ENCODE results near the gene DHCR24. TPM values are rescaled to one million over a fixed set of nuclear protein-coding genes. Genes with fewer than 3 reads are reported as not detected.

DHCR24 gene
- total RNA-seq, 1 experiment from 2014 or later, result 65.8 TPM

DNA sequence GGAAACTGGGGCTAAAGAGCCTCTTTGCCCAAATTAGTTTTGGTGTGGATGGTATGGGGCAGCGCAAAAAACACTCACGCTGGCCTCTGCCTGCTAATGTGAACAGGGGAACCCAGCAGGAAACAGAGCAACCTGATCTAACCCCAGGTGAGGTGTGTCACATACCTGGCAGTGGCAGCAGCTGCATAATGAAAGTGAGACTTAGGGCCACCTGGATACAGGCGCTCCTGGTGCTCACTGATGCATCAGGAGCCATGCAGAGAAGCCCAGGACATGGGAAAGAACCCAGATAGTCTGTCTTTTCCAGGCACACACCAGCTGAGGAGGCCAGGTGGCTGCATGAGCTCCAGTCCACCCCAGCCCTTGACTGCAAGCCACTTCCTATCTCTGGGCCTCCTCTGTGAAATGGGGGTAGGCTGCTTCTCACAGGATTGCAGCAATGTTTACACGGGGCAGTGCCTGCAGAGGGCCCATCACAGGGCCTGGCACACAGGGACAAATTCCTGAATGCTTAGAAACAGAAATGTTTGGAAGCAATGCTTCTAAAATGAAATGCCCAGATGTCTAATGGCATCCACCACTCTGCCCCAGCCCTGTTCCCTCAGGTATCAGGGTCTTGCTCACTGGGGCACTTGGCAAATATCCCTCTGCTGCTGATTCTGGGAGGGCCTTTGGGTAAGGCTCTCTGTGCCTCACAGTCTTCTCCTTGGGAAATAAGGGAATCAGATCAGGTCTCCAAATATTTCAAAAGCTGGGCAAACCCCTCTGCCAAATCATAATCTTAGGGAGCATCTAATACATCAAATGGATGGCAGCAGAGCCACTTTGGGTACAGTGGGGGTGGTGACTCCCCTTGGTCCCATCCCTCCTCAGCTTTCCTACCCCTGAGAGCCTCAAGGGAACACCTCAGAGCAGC, 19.9 kb downstream of the DHCR24 start:
- H3K36me3 ChIP-seq, result peaks cover 42% of the 10 kb centered on the region
- no peak for DNase-seq (ENCODE audit: low read depth in 1 of 2, low spot score in 2 of 2)
- no peak overlapping the region for H3K4me3 ChIP-seq
- H3K4me1 ChIP-seq (replicated peaks), result no peaks in the 10 kb centered on the region
- H3K9me3 ChIP-seq (replicated peaks), result no peaks in the 10 kb centered on the region
- no peaks in the 10 kb centered on the region for H3K27me3 ChIP-seq (replicated peaks)
- H3K27ac ChIP-seq, result no peak overlapping the region

DNA sequence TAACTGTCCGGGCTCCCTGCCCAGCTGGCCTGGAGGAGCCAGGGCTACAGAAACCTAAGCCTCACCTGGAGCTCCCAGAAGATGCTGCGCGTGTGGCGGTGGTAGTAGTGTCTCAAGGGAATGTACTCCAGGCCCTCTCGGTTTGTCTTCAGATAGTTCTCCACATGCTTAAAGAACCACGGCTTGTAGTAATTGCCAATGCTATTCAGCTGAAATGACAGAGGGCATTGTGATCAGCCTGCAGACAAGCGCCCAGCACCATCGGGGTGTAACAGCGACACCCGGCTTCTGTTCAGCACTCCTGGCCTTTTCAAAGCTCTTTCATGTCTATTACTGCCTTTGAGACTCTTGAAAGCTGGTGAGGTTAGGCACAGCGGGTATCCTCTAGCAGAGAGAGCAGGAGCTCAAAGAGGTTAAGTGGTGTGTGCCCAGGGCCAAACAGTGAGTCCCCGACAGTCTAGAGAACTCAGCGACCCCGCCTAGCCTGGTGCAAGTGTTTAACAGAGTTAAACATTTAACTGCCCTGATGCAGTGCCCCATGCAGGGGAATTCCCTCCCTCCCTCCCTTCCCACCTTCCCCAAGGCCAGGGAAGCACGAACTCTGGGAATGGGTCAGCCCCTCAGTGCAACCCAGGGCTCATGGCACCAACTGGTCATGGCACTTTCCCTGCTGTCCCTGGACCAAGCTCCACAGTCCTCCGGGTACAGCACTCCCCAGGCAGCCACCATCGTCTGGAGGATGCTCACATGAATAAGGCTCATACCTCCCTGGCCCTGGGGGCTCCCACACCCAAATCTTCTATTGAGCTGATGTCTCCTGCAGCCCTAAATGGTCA, 21.5 kb downstream of the DHCR24 start:
- no peaks in the 10 kb centered on the region for H3K4me1 ChIP-seq (replicated peaks)
- H3K36me3 ChIP-seq, result peaks cover 30% of the 10 kb centered on the region
- H3K27ac ChIP-seq, result no peak overlapping the region
- no peak overlapping the region for H3K4me3 ChIP-seq
- no peaks in the 10 kb centered on the region for H3K27me3 ChIP-seq (replicated peaks)
- no peak for DNase-seq (ENCODE audit: low read depth in 1 of 2, low spot score in 2 of 2)
- H3K9me3 ChIP-seq (replicated peaks), result no peaks in the 10 kb centered on the region

DNA sequence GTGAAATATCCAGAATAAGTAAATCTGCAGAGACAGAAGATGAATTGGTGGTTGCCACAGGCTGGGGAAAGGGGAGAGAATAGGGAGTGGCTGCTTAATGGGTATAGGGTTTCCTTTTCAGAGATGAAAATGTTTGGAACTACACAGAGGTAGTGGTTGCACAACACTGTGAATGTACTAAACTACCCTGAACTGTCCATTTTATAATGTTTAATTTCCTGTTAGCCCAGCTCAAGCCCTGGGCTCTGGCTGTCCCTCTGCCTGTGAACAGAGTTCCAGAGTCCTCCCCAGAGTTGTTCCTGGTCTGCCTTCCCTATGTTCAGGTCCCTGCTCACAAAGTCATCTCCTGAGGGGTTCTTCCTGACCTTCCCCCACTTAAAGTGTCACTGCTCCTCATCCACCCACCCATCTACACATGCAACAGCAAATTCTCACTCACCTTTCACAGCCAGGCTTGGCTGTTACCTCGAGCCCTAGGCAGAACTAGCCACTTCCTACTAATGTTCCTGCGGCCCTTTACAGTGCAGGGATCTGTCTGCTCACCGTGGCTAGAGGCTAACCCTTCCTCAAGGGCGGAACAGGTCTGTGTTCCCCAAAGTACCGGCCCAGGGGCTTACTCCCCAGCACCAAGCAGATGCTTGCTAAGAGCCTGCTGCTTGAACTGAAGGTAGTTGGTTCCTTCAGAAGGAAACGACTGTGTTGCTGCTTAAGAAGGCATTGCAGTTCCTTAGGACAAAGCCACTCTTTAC, 22.4 kb downstream of the DHCR24 start:
- Histone ChIP-seq H3K27me3 (replicated peaks) (no peaks in the 10 kb centered on the region), H3K9me3 (replicated peaks) (no peaks in the 10 kb centered on the region), H3K36me3 (peaks cover 33% of the 10 kb centered on the region), H3K4me3 (no peak overlapping the region), H3K4me1 (replicated peaks) (no peaks in the 10 kb centered on the region), H3K27ac (no peak overlapping the region)
- no peak for DNase-seq (ENCODE audit: low read depth in 1 of 2, low spot score in 2 of 2)

DNA sequence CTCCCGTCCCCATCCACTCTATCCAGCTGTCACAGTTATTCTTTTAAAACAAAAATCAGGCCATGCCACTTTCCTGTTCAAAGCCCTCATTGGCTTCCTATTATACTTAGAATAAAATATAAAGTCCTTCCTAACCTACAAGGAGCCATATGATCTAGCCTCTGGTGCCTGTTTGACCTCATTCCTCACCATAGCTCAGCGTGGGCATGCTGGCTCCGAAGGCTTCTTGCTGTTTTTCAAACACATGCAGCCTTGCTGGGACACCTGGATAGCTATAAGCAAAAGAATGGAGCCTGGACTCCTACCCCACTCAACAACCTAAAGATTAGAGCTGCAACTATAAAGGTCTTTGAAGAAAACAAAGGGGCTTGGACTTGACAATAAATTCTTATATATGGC, 23.7 kb downstream of the DHCR24 start:
- H3K4me1 ChIP-seq (replicated peaks), result no peaks in the 10 kb centered on the region
- no peak for DNase-seq (ENCODE audit: low read depth in 1 of 2, low spot score in 2 of 2)
- H3K27me3 ChIP-seq (replicated peaks), result no peaks in the 10 kb centered on the region
- no peak overlapping the region for H3K4me3 ChIP-seq
- no peaks in the 10 kb centered on the region for H3K9me3 ChIP-seq (replicated peaks)
- peaks cover 29% of the 10 kb centered on the region for H3K36me3 ChIP-seq
- no peak overlapping the region for H3K27ac ChIP-seq

DNA sequence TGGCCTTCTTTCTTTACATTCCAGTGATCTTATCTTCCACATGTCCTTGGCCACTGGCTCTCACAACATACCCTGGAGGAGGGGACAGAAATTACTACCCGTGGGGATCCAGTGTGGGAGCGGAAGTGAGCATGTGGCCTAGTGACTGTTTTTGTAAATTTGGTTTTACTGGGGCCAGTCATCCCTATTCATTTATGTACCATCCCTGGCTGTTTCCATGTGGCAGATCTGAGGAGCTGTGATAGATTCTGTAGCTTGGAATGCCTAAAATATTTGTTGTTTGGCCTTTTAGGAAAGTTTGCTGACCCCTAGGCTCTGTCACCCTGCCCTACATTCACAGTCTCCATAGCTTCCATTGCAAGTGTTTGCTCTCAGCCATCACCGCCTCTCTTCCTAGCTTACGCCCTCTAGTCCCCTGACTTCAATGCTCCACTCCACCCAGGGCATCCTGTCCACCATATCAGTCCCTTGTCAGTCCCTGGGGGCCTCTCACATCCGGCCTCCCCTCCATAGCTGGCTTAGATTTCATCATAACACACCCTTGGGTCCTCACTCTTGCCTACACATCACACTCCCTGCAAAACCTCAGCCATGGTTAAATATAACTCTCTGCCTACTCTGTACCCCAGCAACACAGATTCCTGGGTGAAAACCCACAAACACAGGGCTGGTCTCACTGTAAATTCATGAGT, 25.8 kb downstream of the DHCR24 start:
- no peak for DNase-seq (ENCODE audit: low read depth in 1 of 2, low spot score in 2 of 2)
- no peak overlapping the region for H3K27ac ChIP-seq
- peaks cover 26% of the 10 kb centered on the region for H3K36me3 ChIP-seq
- no peaks in the 10 kb centered on the region for H3K9me3 ChIP-seq (replicated peaks)
- no peaks in the 10 kb centered on the region for H3K27me3 ChIP-seq (replicated peaks)
- H3K4me1 ChIP-seq (replicated peaks), result no peaks in the 10 kb centered on the region
- no peak overlapping the region for H3K4me3 ChIP-seq

DNA sequence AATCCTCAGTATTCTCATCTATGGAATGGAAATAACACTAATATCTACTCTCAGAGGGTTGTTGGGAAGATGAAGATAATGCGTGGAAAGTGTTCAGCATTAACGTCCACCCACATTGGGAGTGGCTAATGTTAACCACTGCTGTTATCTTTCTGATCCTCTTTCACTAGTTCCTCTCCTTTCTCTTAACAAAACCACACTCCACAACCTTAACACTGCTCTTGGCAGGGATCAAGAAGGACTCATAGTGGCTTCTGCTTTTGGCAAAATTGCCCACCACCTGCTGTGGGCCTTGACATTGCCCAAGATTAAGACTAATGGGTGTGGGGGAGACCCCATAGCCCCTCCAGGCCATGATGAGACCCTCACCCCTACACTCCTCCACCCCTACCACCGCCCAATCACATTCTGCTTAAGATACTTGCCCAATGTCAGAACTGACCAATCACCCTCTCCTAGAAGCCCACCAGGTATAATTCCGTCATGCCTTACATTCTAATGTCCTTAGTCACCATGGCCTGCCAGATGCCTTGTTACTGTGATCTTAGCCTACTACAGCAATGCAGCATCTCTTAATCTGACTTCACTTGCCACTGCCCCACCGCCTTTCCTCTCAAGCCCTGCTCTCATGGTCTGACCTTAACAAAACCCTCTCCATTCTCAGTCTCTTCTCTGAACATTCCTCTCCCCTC, 27.1 kb downstream of the DHCR24 start:
- Histone ChIP-seq H3K27ac (no peak overlapping the region), H3K4me3 (no peak overlapping the region), H3K36me3 (peaks cover 21% of the 10 kb centered on the region), H3K27me3 (replicated peaks) (no peaks in the 10 kb centered on the region), H3K4me1 (replicated peaks) (no peaks in the 10 kb centered on the region), H3K9me3 (replicated peaks) (no peaks in the 10 kb centered on the region)
- DNase-seq (ENCODE audit: low read depth in 1 of 2, low spot score in 2 of 2), result no peak

DNA sequence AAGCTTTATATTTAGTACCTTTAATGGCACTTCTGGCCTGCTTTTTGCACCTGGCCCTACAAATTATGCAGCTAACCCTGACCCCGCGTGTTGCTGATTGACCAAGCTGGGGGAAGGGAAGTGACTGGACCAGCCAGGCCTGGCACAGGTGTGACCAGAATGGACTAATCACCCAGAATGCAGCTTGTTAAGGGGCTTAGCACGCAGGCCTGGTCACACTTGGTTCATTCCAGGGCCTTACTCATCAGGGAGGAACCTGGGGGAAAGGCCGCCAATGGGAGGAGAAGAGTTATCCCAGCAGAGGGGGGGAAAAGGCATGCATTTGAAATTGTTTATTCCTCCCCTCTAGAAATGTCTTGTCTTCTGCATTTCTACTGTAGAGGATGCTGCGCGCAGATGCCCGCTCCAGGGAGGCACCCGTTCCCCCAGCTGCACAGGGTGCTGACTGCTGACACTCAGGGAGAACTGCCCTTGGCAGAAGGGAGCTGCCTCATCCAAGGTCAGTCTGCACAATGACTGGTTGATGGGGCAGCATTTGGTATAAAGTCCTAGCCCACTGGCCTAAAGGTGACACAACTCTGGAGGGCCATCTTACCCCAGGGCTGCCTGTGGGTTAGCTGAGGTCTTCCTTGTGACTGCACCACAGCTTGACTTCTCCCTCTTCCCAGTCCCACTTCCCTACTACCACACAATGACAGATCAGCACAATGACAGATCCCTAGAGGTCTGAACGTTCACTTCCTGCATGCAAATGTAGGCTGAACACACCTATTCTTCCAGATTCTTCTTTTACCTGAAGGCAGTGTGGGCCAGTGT, 29.0 kb downstream of the DHCR24 start:
- no peak for DNase-seq (ENCODE audit: low read depth in 1 of 2, low spot score in 2 of 2)
- H3K27ac ChIP-seq, result no peak overlapping the region
- H3K4me1 ChIP-seq (replicated peaks), result no peaks in the 10 kb centered on the region
- H3K9me3 ChIP-seq (replicated peaks), result no peaks in the 10 kb centered on the region
- no peak overlapping the region for H3K4me3 ChIP-seq
- H3K27me3 ChIP-seq (replicated peaks), result no peaks in the 10 kb centered on the region
- peaks cover 23% of the 10 kb centered on the region for H3K36me3 ChIP-seq

DNA sequence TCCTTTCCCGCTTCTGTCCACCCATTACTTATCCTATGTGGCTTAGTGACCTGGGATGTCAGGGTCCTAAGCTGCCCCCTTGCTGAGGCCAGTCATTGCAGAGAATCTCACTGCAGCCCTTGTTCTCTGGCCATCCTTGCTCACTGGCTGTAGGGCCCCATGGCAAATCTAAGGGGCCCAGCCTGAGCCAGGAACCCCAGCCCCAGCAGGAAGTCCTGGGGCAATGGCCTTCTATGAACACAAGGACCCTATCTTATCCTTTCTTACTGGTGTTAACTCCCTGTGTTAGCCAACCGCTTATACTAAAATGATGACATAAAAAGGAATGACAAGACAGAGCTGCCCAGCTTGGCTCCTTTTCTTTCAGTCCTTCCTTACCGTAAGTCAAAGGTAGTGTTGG, 29.9 kb downstream of the DHCR24 start:
- Histone ChIP-seq H3K27ac (no peak overlapping the region), H3K4me1 (replicated peaks) (no peaks in the 10 kb centered on the region)
- DNase-seq (ENCODE audit: low read depth in 1 of 2, low spot score in 2 of 2), result no peak

DNA sequence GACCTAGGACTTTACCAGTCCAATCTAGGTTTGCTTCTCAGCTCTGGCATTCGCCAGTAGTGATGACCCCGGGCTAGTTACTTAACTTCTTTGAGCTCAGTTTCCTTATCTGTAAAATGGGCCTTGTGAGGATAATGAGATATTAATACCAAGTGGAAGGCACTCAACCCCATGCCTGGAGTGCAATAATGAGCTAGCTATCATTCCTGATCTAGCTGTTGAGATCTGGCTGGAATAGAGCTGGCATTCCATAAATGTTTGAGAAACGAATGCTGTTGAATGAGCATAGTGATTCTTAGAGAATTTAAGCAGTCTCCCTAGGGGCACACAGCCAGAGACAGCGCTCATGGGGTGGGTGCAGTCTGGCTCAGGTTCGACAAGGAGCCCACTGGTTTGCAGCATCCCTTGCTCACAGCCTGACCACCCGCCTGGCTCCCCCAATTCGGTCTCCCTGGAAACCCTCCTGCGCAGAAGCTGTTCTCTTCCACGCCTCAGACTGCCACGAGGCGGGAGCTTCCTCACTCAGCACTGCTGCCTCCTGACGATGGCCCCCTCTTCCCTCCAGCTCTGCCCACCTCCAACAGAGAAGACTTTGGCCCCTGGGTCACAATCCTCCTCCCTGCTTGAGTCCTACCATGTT, 32.5 kb downstream of the DHCR24 start:
- H3K27ac ChIP-seq, result no peak overlapping the region
- no peaks in the 10 kb centered on the region for H3K9me3 ChIP-seq (replicated peaks)
- H3K36me3 ChIP-seq, result peaks cover 50% of the 10 kb centered on the region
- DNase-seq (ENCODE audit: low read depth in 1 of 2, low spot score in 2 of 2), result no peak
- no peak overlapping the region for H3K4me3 ChIP-seq
- peaks cover 12% of the 10 kb centered on the region for H3K4me1 ChIP-seq (replicated peaks)
- H3K27me3 ChIP-seq (replicated peaks), result no peaks in the 10 kb centered on the region

More for the DNA sequence above, 29.9 kb downstream of the DHCR24 start:
- H3K36me3 ChIP-seq, result peaks cover 31% of the 10 kb centered on the region
- H3K4me3 ChIP-seq, result no peak overlapping the region
- H3K27me3 ChIP-seq (replicated peaks), result no peaks in the 10 kb centered on the region
- H3K9me3 ChIP-seq (replicated peaks), result no peaks in the 10 kb centered on the region

DNA sequence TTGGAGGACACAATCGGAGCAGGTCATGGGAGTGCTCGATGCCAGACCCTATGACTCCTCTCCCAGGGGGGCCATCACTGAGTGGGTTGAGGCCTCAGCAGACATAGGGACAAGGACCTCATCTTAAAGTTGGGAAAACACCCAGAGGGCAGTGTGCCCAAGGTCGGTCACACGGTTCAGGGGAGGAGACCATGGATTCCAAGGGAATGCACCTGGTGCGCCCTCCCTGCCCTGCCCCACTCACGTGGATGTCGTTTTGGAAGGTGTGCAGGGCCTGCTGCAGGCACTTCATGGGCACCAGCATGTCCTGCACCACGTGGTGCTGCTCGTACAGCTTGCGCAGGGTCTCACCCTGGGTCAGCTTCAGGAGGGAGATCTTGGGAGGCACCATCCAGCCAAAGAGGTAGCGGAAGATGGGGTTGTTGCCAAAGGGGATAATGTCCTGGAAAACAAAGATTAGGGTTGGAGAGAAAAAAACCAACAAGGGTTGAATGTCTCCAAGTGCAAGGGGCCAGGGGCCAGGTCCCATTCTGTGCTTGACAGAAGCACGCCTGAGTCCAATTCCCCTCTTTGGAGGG, 33.1 kb downstream of the DHCR24 start:
- DNase-seq (ENCODE audit: low read depth in 1 of 2, low spot score in 2 of 2), result no peak
- H3K27ac ChIP-seq, result no peak overlapping the region
- no peaks in the 10 kb centered on the region for H3K27me3 ChIP-seq (replicated peaks)
- H3K9me3 ChIP-seq (replicated peaks), result no peaks in the 10 kb centered on the region
- peaks cover 12% of the 10 kb centered on the region for H3K4me1 ChIP-seq (replicated peaks)
- peaks cover 51% of the 10 kb centered on the region for H3K36me3 ChIP-seq
- no peak overlapping the region for H3K4me3 ChIP-seq

DNA sequence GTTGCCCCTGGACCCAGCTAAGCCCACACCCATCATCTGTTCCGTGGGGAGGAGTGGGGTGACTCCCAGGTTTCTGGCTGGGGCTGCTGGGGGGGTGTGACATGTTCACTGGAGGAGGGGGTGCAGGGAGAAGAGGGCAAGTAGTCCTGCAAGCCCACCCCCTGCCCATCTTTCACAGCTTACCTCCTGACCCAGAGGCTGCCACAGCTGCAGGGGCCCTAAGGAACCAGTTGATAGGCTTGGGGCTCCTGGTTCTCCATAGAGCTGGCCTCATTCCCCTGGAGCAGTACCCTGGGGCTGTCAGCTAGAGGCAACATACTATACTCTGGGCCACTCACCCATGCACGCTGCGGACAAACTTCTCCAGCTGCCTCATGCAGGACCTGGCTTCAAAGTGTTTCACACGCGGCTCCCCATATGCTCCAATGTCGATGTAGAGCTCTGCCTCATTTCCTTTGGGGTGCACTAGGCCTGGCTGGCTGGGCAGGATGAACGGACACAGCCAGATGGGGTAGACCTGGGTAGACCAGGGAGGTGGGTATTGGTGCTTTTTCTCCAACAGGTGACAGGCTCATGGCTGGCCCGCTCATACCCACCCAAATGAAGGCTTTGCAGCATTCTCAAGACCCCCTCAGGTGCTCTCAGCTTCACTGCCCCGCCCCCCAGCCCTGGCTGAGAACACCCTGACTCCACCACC, 33.8 kb downstream of the DHCR24 start:
- H3K27me3 ChIP-seq (replicated peaks), result no peaks in the 10 kb centered on the region
- peaks cover 53% of the 10 kb centered on the region for H3K36me3 ChIP-seq
- no peak overlapping the region for H3K4me3 ChIP-seq
- peaks cover 12% of the 10 kb centered on the region for H3K4me1 ChIP-seq (replicated peaks)
- no peaks in the 10 kb centered on the region for H3K9me3 ChIP-seq (replicated peaks)
- no peak overlapping the region for H3K27ac ChIP-seq
- no peak for DNase-seq (ENCODE audit: low read depth in 1 of 2, low spot score in 2 of 2)

All from SJSA1 (cell line).